A549 (cell line): ENCODE results near the gene LARGE1. TPM values are rescaled to one million over a fixed set of nuclear protein-coding genes. Genes with fewer than 3 reads are reported as not detected.

ENCODE experiments used
- ATAC-seq, 2 experiments: fragments of 200-7000 bp in 1 of 2; fragments of >200 bp in 1 of 2; cut with Nextera tagmentation in 1 of 2; cut with Tn5 transposase in 1 of 2; 3 replicates each; pipeline versions ENCODE4 v1.8.0 to v1.9.1; 2018 to 2020; ENCODE audit warnings: mild to moderate bottlenecking in 1 of 2, moderate library complexity in 1 of 2
- CTCF ChIA-PET: fragments of 300-600 bp; sonication (Branson Sonifier 250); formaldehyde crosslinking; extraction: SDS; loops from one replicate; lab custom pipeline; 2021; ENCODE audit warnings: antibody characterized with exemption, inconsistent platforms; lab: Yijun Ruan, JAX
- POLR2A ChIA-PET: fragments of 350-600 bp; formaldehyde crosslinking; extraction: SDS; loops from one replicate; lab custom pipeline; 2021; ENCODE audit warnings: antibody characterized with exemption, inconsistent platforms; lab: Yijun Ruan, JAX
- DNase-seq, 2 experiments: peaks; one replicate each; pipeline versions ENCODE4 v3.0.0 to v3.0.0-alpha.2; 2011 to 2016; ENCODE audit warnings: low read depth in 1 of 2, low spot score in 1 of 2
- FAIRE-seq: peaks from 2 replicates; lab custom pipeline; 2011; peaks lifted over from hg19 to GRCh38; lab: Jason Lieb, UNC
- H3K27ac ChIP-seq, 2 experiments: fragments of >200 bp; sonication (Bioruptor Twin); formaldehyde crosslinking; 3 replicates each; pipeline ENCODE4 v1.5.1; 2016 to 2017
- H3K4me1 ChIP-seq: fragments of >200 bp; sonication (Bioruptor Twin); formaldehyde crosslinking; 3 replicates; pipeline ENCODE4 v1.6.1; 2016
- H3K4me2 ChIP-seq: fragments of >200 bp; sonication (Bioruptor Twin); formaldehyde crosslinking; 3 replicates; pipeline ENCODE4 v1.6.1; 2016
- H3K4me3 ChIP-seq: fragments of >200 bp; sonication (Bioruptor Twin); formaldehyde crosslinking; 3 replicates; pipeline ENCODE4 v1.5.1; 2016
- H3K9me3 ChIP-seq: fragments of >200 bp; sonication (Bioruptor Twin); formaldehyde crosslinking; 3 replicates; pipeline ENCODE4 v1.6.1; 2016
- BCL3 ChIP-seq: fragments of >200 bp; sonication (Bioruptor Twin); formaldehyde crosslinking; IDR thresholded peaks from 3 replicates; pipeline ENCODE4 v1.6.1; 2016
- CEBPB ChIP-seq, 2 experiments: fragments of >200 bp in 1 of 2; sonication (Bioruptor Twin) in 1 of 2; formaldehyde crosslinking in 1 of 2; IDR thresholded peaks; 2 replicates each; pipeline ENCODE4 v1.6.1; 2012 to 2016
- CTCF ChIP-seq: fragments of >200 bp; sonication (Bioruptor Twin); formaldehyde crosslinking; IDR thresholded peaks from 3 replicates; pipeline ENCODE4 v1.5.1; 2016
- EHMT2 ChIP-seq: fragments of 200-600 bp; sonication (generic); IDR thresholded peaks from 2 replicates; pipeline ENCODE4 v1.6.1; 2016; ENCODE audit warnings: antibody characterized with exemption, low read depth, mild to moderate bottlenecking, moderate library complexity
- ELK1 ChIP-seq: fragments of 150-350 bp; IDR thresholded peaks from 2 replicates; pipeline ENCODE4 v1.6.1; 2014; ENCODE audit warnings: low read depth, mild to moderate bottlenecking, low read length
- HEYL ChIP-seq: fragments of 250-450 bp; sonication (Bioruptor Pico); IDR thresholded peaks from 2 replicates; pipeline ENCODE4 v1.8.0; 2021; ENCODE audit warnings: mild to moderate bottlenecking, moderate library complexity
- HMGXB4 ChIP-seq: fragments of 250-450 bp; sonication (Bioruptor Pico); IDR thresholded peaks from 2 replicates; pipeline ENCODE4 v1.5.0; 2021; ENCODE audit warnings: mild to moderate bottlenecking, moderate library complexity, borderline replicate concordance
- HOXA7 ChIP-seq: fragments of 250-450 bp; sonication (Bioruptor Pico); IDR thresholded peaks from 2 replicates; pipeline ENCODE4 v1.5.0; 2020; ENCODE audit warnings: mild to moderate bottlenecking, moderate library complexity
- HOXB13 ChIP-seq: fragments of 250-450 bp; sonication (Bioruptor Pico); IDR thresholded peaks from 2 replicates; pipeline ENCODE4 v1.5.0; 2020; ENCODE audit warnings: low read depth, mild to moderate bottlenecking, moderate library complexity
- HOXB5 ChIP-seq: fragments of 250-450 bp; sonication (Bioruptor Pico); IDR thresholded peaks from 2 replicates; pipeline ENCODE4 v1.5.0; 2020; ENCODE audit warnings: mild to moderate bottlenecking, moderate library complexity
- JUNB ChIP-seq: fragments of >200 bp; sonication (Bioruptor Twin); formaldehyde crosslinking; IDR thresholded peaks from 2 replicates; pipeline ENCODE4 v1.6.1; 2016
- KDM1A ChIP-seq: fragments of 200-600 bp; sonication (generic); IDR thresholded peaks from 2 replicates; pipeline ENCODE4 v1.6.1; 2016; ENCODE audit warnings: low read depth, mild to moderate bottlenecking
- KDM5A ChIP-seq: fragments of 200-600 bp; sonication (generic); IDR thresholded peaks from 2 replicates; pipeline ENCODE4 v1.6.1; 2016; ENCODE audit warnings: antibody characterized with exemption, mild to moderate bottlenecking
- MAFK ChIP-seq: fragments of 450-650 bp; IDR thresholded peaks from 2 replicates; pipeline ENCODE4 v1.6.1; 2014; ENCODE audit not compliant: partially characterized antibody
- MAX ChIP-seq: IDR thresholded peaks from 2 replicates; pipeline ENCODE4 v1.6.1; 2012
- MYC ChIP-seq: IDR thresholded peaks from 2 replicates; pipeline ENCODE4 v1.6.1; 2012; ENCODE audit warnings: mild to moderate bottlenecking, inconsistent platforms, low read length, improper control_type of control experiment, borderline replicate concordance
- NPAS2 ChIP-seq: fragments of 250-450 bp; sonication (Bioruptor Pico); IDR thresholded peaks from 2 replicates; pipeline ENCODE4 v1.8.0; 2022; ENCODE audit warnings: mild to moderate bottlenecking, moderate library complexity, borderline replicate concordance
- PBX3 ChIP-seq: IDR thresholded peaks from 2 replicates; pipeline ENCODE4 v1.6.1; 2012
- PHF8 ChIP-seq: fragments of 200-600 bp; sonication (generic); IDR thresholded peaks from 2 replicates; pipeline ENCODE4 v1.6.1; 2016; ENCODE audit warnings: low read depth, mild to moderate bottlenecking, antibody characterized with exemption, moderate library complexity, borderline replicate concordance
- RARB ChIP-seq: fragments of 250-450 bp; sonication (Bioruptor Pico); IDR thresholded peaks from 2 replicates; pipeline ENCODE4 v1.8.0; 2021; ENCODE audit warnings: mild to moderate bottlenecking, moderate library complexity
- RFX5 ChIP-seq: fragments of 450-650 bp; IDR thresholded peaks from 2 replicates; pipeline ENCODE4 v1.7.1; 2014; ENCODE audit warnings: antibody characterized with exemption, mild to moderate bottlenecking, moderate library complexity
- SREBF2 ChIP-seq: fragments of 450-650 bp; IDR thresholded peaks from 2 replicates; pipeline ENCODE4 v1.6.1; 2014; ENCODE audit warnings: mild to moderate bottlenecking, moderate library complexity
- USF2 ChIP-seq: fragments of 450-650 bp; IDR thresholded peaks from 2 replicates; pipeline ENCODE4 v1.6.1; 2014; ENCODE audit warnings: antibody characterized with exemption
- ZNF302 ChIP-seq: fragments of 250-450 bp; sonication (Bioruptor Pico); IDR thresholded peaks from 2 replicates; pipeline ENCODE4 v1.9.0; 2021; ENCODE audit warnings: inconsistent platforms, mild to moderate bottlenecking, moderate library complexity
- WGBS: methylation state at CpG from one replicate; pipeline ENCODE4 v1.1.6; 2017; ENCODE audit errors: missing lambda C conversion rate; 5-methylcytosine and 5-hydroxymethylcytosine counted together
- polyA plus RNA-seq, 4 experiments: library from polyadenylated mRNA; depleted of rRNA in 3 of 4; stranded (reverse); fragments of >200 nt; fragmentation: RNase III in 1 of 4; extraction: RNeasy Plus Mini Kit Qiagen cat#74134 plus additional on column Dnase treatment in 1 of 4; gene quantifications; 2 replicates in 3 of 4; 3 replicates in 1 of 4; pipeline ENCODE4 v1.2.3, GENCODE V29; 2011 to 2017

The LARGE1 gene
- polyA plus RNA-seq, 2 of the 4 experiments (the other 2 are of a cell fraction) = 2.7 to 5.8 TPM

GRCh38 chr22:33774781-33775180 is 145.5 kb downstream of the LARGE1 start:
- no peak overlapping the region for H3K4me3 ChIP-seq
- H3K9me3 ChIP-seq = no peaks in the 10 kb centered on the region
- POLR2A ChIA-PET = no interaction called here
- no peak overlapping the region for H3K4me2 ChIP-seq
- ATAC-seq (no peak), DNase-seq (no peak), FAIRE-seq (no peak)
- H3K27ac ChIP-seq = no peak overlapping the region
- WGBS = 61% methylated on average over 6 of the region's 6 CpGs
- no peaks in the 10 kb centered on the region for H3K4me1 ChIP-seq
- TF ChIP-seq PHF8 (no peak), HOXB13 (CRISPR knock-in tag) (no peak), ZNF302 (CRISPR knock-in tag) (no peak), SREBF2 (no peak), BCL3 (no peak), ELK1 (no peak), RFX5 (no peak), HOXB5 (CRISPR knock-in tag) (no peak)
- CTCF ChIA-PET = no interaction called here

GRCh38 chr22:33772745-33773144 is 147.5 kb downstream of the LARGE1 start:
- TF ChIP-seq HEYL (CRISPR knock-in tag) = no peak
- no peak for TF ChIP-seq PBX3
- TF ChIP-seq RARB (CRISPR knock-in tag) = no peak
- no peak for TF ChIP-seq MYC
- TF ChIP-seq CTCF = no peak
- TF ChIP-seq CEBPB (IDR thresholded peaks at IDR 0.05) = no peak
- no peak for TF ChIP-seq KDM1A
- FAIRE-seq (no peak), DNase-seq (no peak), ATAC-seq (no peak)
- Histone ChIP-seq H3K4me3 (no peak overlapping the region), H3K9me3 (no peaks in the 10 kb centered on the region), H3K27ac (no peak overlapping the region), H3K4me2 (no peak overlapping the region), H3K4me1 (no peaks in the 10 kb centered on the region)
- ChIA-PET POLR2A (no interaction called here), CTCF (no interaction called here)
- WGBS = 52% methylated on average over 6 of the region's 6 CpGs

- FAIRE-seq (no peak), ATAC-seq (no peak), DNase-seq (no peak)
- 40% methylated on average over 4 of the region's 4 CpGs for WGBS
- Histone ChIP-seq H3K27ac (no peak overlapping the region), H3K4me3 (no peak overlapping the region), H3K4me1 (no peaks in the 10 kb centered on the region), H3K4me2 (no peak overlapping the region), H3K9me3 (no peaks in the 10 kb centered on the region)
- TF ChIP-seq HMGXB4 = no peak
- TF ChIP-seq HOXB13 (CRISPR knock-in tag) = no peak
- TF ChIP-seq RARB (CRISPR knock-in tag) = no peak
- TF ChIP-seq KDM5A = no peak
- TF ChIP-seq JUNB = no peak
- TF ChIP-seq HOXA7 = no peak
- no peak for TF ChIP-seq USF2
- TF ChIP-seq MAFK = no peak
- no peak for TF ChIP-seq NPAS2 (CRISPR knock-in tag)
- TF ChIP-seq EHMT2 = no peak
- no peak for TF ChIP-seq MAX
- POLR2A ChIA-PET = no interaction called here
- CTCF ChIA-PET = interaction anchor here (0.6 kb wide), 1 partner anchor 469 kb away, joined by 3 read pairs; no protein-coding TSS in a partner anchor
These were observed 149.1 kb downstream of the LARGE1 start for GRCh38 chr22:33771136-33771535.
